ENCODE results near the gene MRPL52.
"Not testable (repeated sequence)": the region's sequence is repeated elsewhere in the genome, so short reads cannot be mapped to it uniquely, and the experiment has no call there.

Gene MRPL52

GRCh38 chr14:22796087-22796707, 33.5 kb upstream of the MRPL52 start:
- H3K4me1 ChIP-seq (ENCODE audit: control insufficient read depth, insufficient read depth, low read length, unreplicated experiment) = no peaks in the 10 kb centered on the region
- H3K4me3 ChIP-seq (ENCODE audit: low read depth, low read length) = no peak overlapping the region
- H3K27ac ChIP-seq (ENCODE audit: low read depth, low read length) = no peak overlapping the region
- H3K36me3 ChIP-seq (ENCODE audit: insufficient read depth, low read length) = no peaks in the 10 kb centered on the region
- H3K79me2 ChIP-seq (ENCODE audit: control insufficient read depth, insufficient read depth, low read length, unreplicated experiment) = no peaks in the 10 kb centered on the region
- peaks cover 18% of the 10 kb centered on the region for H3K27me3 ChIP-seq (ENCODE audit: insufficient read depth, low read length)
- no peak overlapping the region for H2AFZ ChIP-seq (ENCODE audit: low read length, unreplicated experiment)

- Histone ChIP-seq H3K79me2 (ENCODE audit: control insufficient read depth, insufficient read depth, low read length, unreplicated experiment) (no peaks in the 10 kb centered on the region), H3K27ac (ENCODE audit: low read depth, low read length) (no peak overlapping the region)
Measured at GRCh38 chr14:22797017-22797917, 32.4 kb upstream of the MRPL52 start.

GRCh38 chr14:22798528-22798927, 31.2 kb upstream of the MRPL52 start:
- Histone ChIP-seq H3K4me3 (ENCODE audit: low read depth, low read length) (no peak overlapping the region), H3K27me3 (ENCODE audit: insufficient read depth, low read length) (peaks cover 18% of the 10 kb centered on the region), H3K4me1 (ENCODE audit: control insufficient read depth, insufficient read depth, low read length, unreplicated experiment) (no peaks in the 10 kb centered on the region), H3K27ac (ENCODE audit: low read depth, low read length) (no peak overlapping the region), H3K79me2 (ENCODE audit: control insufficient read depth, insufficient read depth, low read length, unreplicated experiment) (no peaks in the 10 kb centered on the region), H3K36me3 (ENCODE audit: insufficient read depth, low read length) (no peaks in the 10 kb centered on the region), H2AFZ (ENCODE audit: low read length, unreplicated experiment) (no peak overlapping the region)

More at GRCh38 chr14:22797017-22797917, 32.4 kb upstream of the MRPL52 start:
- H2AFZ ChIP-seq (ENCODE audit: low read length, unreplicated experiment) = no peak overlapping the region
- no peak overlapping the region for H3K4me3 ChIP-seq (ENCODE audit: low read depth, low read length)
- no peaks in the 10 kb centered on the region for H3K4me1 ChIP-seq (ENCODE audit: control insufficient read depth, insufficient read depth, low read length, unreplicated experiment)
- H3K36me3 ChIP-seq (ENCODE audit: insufficient read depth, low read length) = no peaks in the 10 kb centered on the region
- H3K27me3 ChIP-seq (ENCODE audit: insufficient read depth, low read length) = peaks cover 18% of the 10 kb centered on the region

- H3K79me2 ChIP-seq (ENCODE audit: control insufficient read depth, insufficient read depth, low read length, unreplicated experiment) = no peaks in the 10 kb centered on the region
- peaks cover 18% of the 10 kb centered on the region for H3K27me3 ChIP-seq (ENCODE audit: insufficient read depth, low read length)
- no peaks in the 10 kb centered on the region for H3K36me3 ChIP-seq (ENCODE audit: insufficient read depth, low read length)
- no peak overlapping the region for H3K4me3 ChIP-seq (ENCODE audit: low read depth, low read length)
- no peaks in the 10 kb centered on the region for H3K4me1 ChIP-seq (ENCODE audit: control insufficient read depth, insufficient read depth, low read length, unreplicated experiment)
- no peak overlapping the region for H2AFZ ChIP-seq (ENCODE audit: low read length, unreplicated experiment)
- H3K27ac ChIP-seq (ENCODE audit: low read depth, low read length) = no peak overlapping the region
Measured at GRCh38 chr14:22800346-22800745, 29.3 kb upstream of the MRPL52 start.

GRCh38 chr14:22801716-22802115, 28.0 kb upstream of the MRPL52 start:
- no peaks in the 10 kb centered on the region for H3K79me2 ChIP-seq (ENCODE audit: control insufficient read depth, insufficient read depth, low read length, unreplicated experiment)
- H3K27ac ChIP-seq (ENCODE audit: low read depth, low read length) = no peak overlapping the region
- H3K4me3 ChIP-seq (ENCODE audit: low read depth, low read length) = no peak overlapping the region
- no peaks in the 10 kb centered on the region for H3K36me3 ChIP-seq (ENCODE audit: insufficient read depth, low read length)
- H3K27me3 ChIP-seq (ENCODE audit: insufficient read depth, low read length) = peaks cover 7% of the 10 kb centered on the region
- H2AFZ ChIP-seq (ENCODE audit: low read length, unreplicated experiment) = no peak overlapping the region
- H3K4me1 ChIP-seq (ENCODE audit: control insufficient read depth, insufficient read depth, low read length, unreplicated experiment) = no peaks in the 10 kb centered on the region

- Histone ChIP-seq H3K4me1 (ENCODE audit: control insufficient read depth, insufficient read depth, low read length, unreplicated experiment) (no peaks in the 10 kb centered on the region), H3K27me3 (ENCODE audit: insufficient read depth, low read length) (peaks cover 6% of the 10 kb centered on the region; the same call in 1 of the 2 replicates), H3K79me2 (ENCODE audit: control insufficient read depth, insufficient read depth, low read length, unreplicated experiment) (no peaks in the 10 kb centered on the region), H3K36me3 (ENCODE audit: insufficient read depth, low read length) (no peaks in the 10 kb centered on the region), H3K4me3 (ENCODE audit: low read depth, low read length) (no peak overlapping the region), H3K27ac (ENCODE audit: low read depth, low read length) (no peak overlapping the region), H2AFZ (ENCODE audit: low read length, unreplicated experiment) (no peak overlapping the region)
Measured at GRCh38 chr14:22802860-22803686, 26.6 kb upstream of the MRPL52 start.

GRCh38 chr14:22803687-22803974, 26.1 kb upstream of the MRPL52 start:
- Histone ChIP-seq H3K27ac (ENCODE audit: low read depth, low read length) (no peak overlapping the region), H2AFZ (ENCODE audit: low read length, unreplicated experiment) (no peak overlapping the region), H3K4me3 (ENCODE audit: low read depth, low read length) (no peak overlapping the region), H3K36me3 (ENCODE audit: insufficient read depth, low read length) (no peaks in the 10 kb centered on the region), H3K79me2 (ENCODE audit: control insufficient read depth, insufficient read depth, low read length, unreplicated experiment) (no peaks in the 10 kb centered on the region), H3K4me1 (ENCODE audit: control insufficient read depth, insufficient read depth, low read length, unreplicated experiment) (no peaks in the 10 kb centered on the region), H3K27me3 (ENCODE audit: insufficient read depth, low read length) (peaks cover 6% of the 10 kb centered on the region; the same call in 1 of the 2 replicates)

DNA sequence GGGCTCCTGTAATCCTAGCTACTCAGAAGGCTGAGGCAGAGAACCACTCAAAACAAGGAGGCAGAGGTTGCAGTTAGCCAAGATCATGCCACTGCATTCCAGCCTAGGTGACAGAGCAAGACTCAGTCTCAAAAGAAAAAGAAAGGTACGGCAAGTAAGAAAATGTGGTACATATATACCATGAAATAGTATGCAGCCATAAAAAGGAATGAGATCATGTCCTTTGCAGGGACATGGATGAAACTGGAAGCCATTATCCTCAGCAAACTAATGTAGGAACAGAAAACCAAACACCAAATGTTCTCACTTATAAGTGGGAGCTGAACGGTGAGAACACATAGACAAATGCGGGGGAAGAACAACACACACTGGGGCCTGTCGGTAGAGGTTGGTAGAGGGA, 24.5 kb upstream of the MRPL52 start:
- H3K4me1 ChIP-seq (ENCODE audit: control insufficient read depth, insufficient read depth, low read length, unreplicated experiment); H3K4me3 ChIP-seq (ENCODE audit: low read depth, low read length); H3K27ac ChIP-seq (ENCODE audit: low read depth, low read length); H3K36me3 ChIP-seq (ENCODE audit: insufficient read depth, low read length); H2AFZ ChIP-seq (ENCODE audit: low read length, unreplicated experiment); H3K27me3 ChIP-seq (ENCODE audit: insufficient read depth, low read length); H3K79me2 ChIP-seq (ENCODE audit: control insufficient read depth, insufficient read depth, low read length, unreplicated experiment): not testable (repeated sequence)

- Histone ChIP-seq H2AFZ (ENCODE audit: low read length, unreplicated experiment) (no peak overlapping the region), H3K79me2 (ENCODE audit: control insufficient read depth, insufficient read depth, low read length, unreplicated experiment) (no peaks in the 10 kb centered on the region), H3K27ac (ENCODE audit: low read depth, low read length) (no peak overlapping the region), H3K36me3 (ENCODE audit: insufficient read depth, low read length) (no peaks in the 10 kb centered on the region), H3K4me1 (ENCODE audit: control insufficient read depth, insufficient read depth, low read length, unreplicated experiment) (no peaks in the 10 kb centered on the region), H3K27me3 (ENCODE audit: insufficient read depth, low read length) (no peaks in the 10 kb centered on the region), H3K4me3 (ENCODE audit: low read depth, low read length) (no peak overlapping the region)
Measured at GRCh38 chr14:22807432-22808087, 22.1 kb upstream of the MRPL52 start.

DNA sequence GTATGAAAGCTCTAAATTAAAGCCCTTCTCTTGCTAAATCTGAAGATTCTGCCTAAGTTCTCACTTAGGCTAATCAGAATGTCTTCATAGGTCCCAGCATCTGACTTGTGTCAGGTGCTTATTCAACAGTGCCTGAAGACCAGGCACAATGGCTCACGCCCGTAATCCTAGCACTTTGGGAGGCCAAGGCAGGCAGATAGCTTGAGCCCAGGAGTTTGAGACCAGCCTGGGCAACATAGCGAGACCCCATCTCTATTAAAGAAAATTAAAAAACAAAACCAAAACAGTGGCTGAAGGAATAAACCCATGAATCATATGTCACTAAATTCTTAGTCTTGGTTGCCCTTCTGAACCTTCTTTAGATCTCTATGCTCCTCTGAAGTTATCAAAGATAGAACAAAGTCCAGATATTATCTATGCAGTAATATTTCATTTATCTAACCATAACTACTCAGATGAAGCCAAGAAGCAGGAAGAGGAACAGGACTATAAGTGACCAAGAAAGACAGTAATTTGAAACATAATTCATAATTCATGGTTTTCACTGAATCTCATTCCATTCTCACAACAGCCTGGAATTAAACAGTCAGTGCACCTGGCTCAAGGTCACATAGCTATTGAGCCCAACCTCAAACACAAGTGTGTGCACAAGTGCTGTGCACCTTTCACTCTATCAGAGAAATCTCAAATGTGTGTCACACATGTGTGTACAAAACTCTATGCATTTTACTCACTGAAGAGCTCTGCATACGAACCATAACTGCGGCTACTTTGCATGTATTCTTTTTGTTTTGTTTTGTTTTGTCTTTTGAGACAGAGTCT, 21.1 kb upstream of the MRPL52 start:
- Histone ChIP-seq H2AFZ (ENCODE audit: low read length, unreplicated experiment) (no peak overlapping the region), H3K4me1 (ENCODE audit: control insufficient read depth, insufficient read depth, low read length, unreplicated experiment) (no peaks in the 10 kb centered on the region), H3K27ac (ENCODE audit: low read depth, low read length) (no peak overlapping the region), H3K36me3 (ENCODE audit: insufficient read depth, low read length) (no peaks in the 10 kb centered on the region), H3K4me3 (ENCODE audit: low read depth, low read length) (no peak overlapping the region), H3K79me2 (ENCODE audit: control insufficient read depth, insufficient read depth, low read length, unreplicated experiment) (no peaks in the 10 kb centered on the region), H3K27me3 (ENCODE audit: insufficient read depth, low read length) (no peaks in the 10 kb centered on the region)

Measured in ACC112 (cell line).